Ascending aorta (tissue), 2 donors: ENCODE data around the gene IQCB1. TPM values are rescaled to one million over a fixed set of nuclear protein-coding genes. Genes with fewer than 3 reads are reported as not detected.

ENCODE experiments used
- DNase-seq, 2 donors: peaks; one replicate each; pipeline ENCODE4 v3.0.0-alpha.2; 2019; ENCODE audit warnings: low spot score in 2 of 2
- H3K27ac ChIP-seq, 2 donors: fragments of 200-600 bp; sonication (generic); one replicate each; pipeline ENCODE4 v1.5.1; 2016 to 2017; ENCODE audit warnings: mild to moderate bottlenecking in 1 of 2
- H3K27me3 ChIP-seq: fragments of 200-600 bp; sonication (generic); one replicate; pipeline ENCODE4 v1.5.1; 2017
- H3K36me3 ChIP-seq, 2 donors: fragments of 200-600 bp; sonication (generic); one replicate each; pipeline ENCODE4 v1.5.1; 2016
- H3K4me1 ChIP-seq, 2 donors: fragments of 200-600 bp; sonication (generic); one replicate each; pipeline ENCODE4 v1.5.1; 2016 to 2017; ENCODE audit warnings: mild to moderate bottlenecking in 1 of 2
- H3K4me3 ChIP-seq, 2 donors: fragments of 200-600 bp; sonication (generic); one replicate each; pipeline ENCODE4 v1.5.1; 2016 to 2017; ENCODE audit warnings: mild to moderate bottlenecking in 1 of 2
- H3K9me3 ChIP-seq, 2 donors: fragments of 200-600 bp; sonication (generic); one replicate each; pipeline ENCODE4 v1.5.1; 2016
- CTCF ChIP-seq, 3 experiments: fragments of 200-600 bp in 2 of 3; fragments of 450-650 bp in 1 of 3; sonication (generic) in 2 of 3; IDR thresholded peaks; one replicate each; pipeline ENCODE4 v1.5.1; 2016 to 2019; ENCODE audit warnings: antibody characterized with exemption in 3 of 3, mild to moderate bottlenecking in 1 of 3, moderate library complexity in 1 of 3
- intact Hi-C: fragments of 100-400 bp; cut with DNase I; formaldehyde crosslinking; loops from one replicate; pipeline ENCODE4 v1.15.1; 2023
- total RNA-seq: library from RNA; depleted of rRNA; stranded (reverse); fragments of >200 nt; gene quantifications from one replicate; pipeline ENCODE4 v1.1.0, GENCODE V29; 2016

The IQCB1 gene
- total RNA-seq: 2.9 TPM

- Histone ChIP-seq H3K4me1 (peaks cover 0 to 18% of the 10 kb centered on the region in 2 donors), H3K4me3 (peak within 1 kb of the TSS; percentile 82 to 87), H3K9me3 (no peaks in the 10 kb centered on the region), H3K27me3 (no peaks in the 10 kb centered on the region), H3K36me3 (peaks cover 0 to 4% of the 10 kb centered on the region in 2 donors), H3K27ac (peak within 1 kb of the TSS; percentile 67 to 82)
- intact Hi-C loops: loop anchor here (2.0 to 10.0 kb wide), 3 partner anchors 86 to 1740 kb away; partner anchors contain the start of genes GOLGB1, GSK3B, GTF2E1 and RABL3
- DNase-seq: peak; percentile 85 to 98
- no peak for TF ChIP-seq CTCF (IDR thresholded peaks at IDR 0.05)
Observed at GRCh38 chr3:121834671-121835464, at the start of gene IQCB1, which contains the start of gene EAF2. TSS of gene IQCB1 (minus strand) at chr3:121835060. CDS start at chr3:121828960, 6,100 bp downstream. TSS of gene EAF2 (plus strand) at chr3:121835209. CDS start at chr3:121835286, 77 bp downstream.

- Histone ChIP-seq H3K27ac (no peak overlapping the region), H3K4me3 (no peak overlapping the region), H3K4me1 (no peaks in the 10 kb centered on the region), H3K36me3 (no peaks in the 10 kb centered on the region), H3K9me3 (no peaks in the 10 kb centered on the region), H3K27me3 (no peaks in the 10 kb centered on the region)
- intact Hi-C loops: no loop called here
- TF ChIP-seq CTCF (IDR thresholded peaks at IDR 0.05): peak in 1 of 3 experiments; percentile 6
- DNase-seq: no peak
Observed at GRCh38 chr3:121883507-121883906, 48.6 kb upstream of the IQCB1 start.

GRCh38 chr3:121878411-121878810, 43.6 kb upstream of the IQCB1 start:
- no peak for DNase-seq
- intact Hi-C loops: no loop called here
- no peak for TF ChIP-seq CTCF (IDR thresholded peaks at IDR 0.05)

GRCh38 chr3:121871430-121871829, 36.6 kb upstream of the IQCB1 start:
- H3K36me3 ChIP-seq: peaks cover 0 to 13% of the 10 kb centered on the region in 2 donors
- intact Hi-C loops: no loop called here

More at GRCh38 chr3:121878411-121878810, 43.6 kb upstream of the IQCB1 start:
- H3K4me1 ChIP-seq: no peaks in the 10 kb centered on the region
- H3K27ac ChIP-seq: no peak overlapping the region
- H3K36me3 ChIP-seq: peaks cover 0 to 3% of the 10 kb centered on the region in 2 donors
- no peaks in the 10 kb centered on the region for H3K27me3 ChIP-seq
- no peak overlapping the region for H3K4me3 ChIP-seq
- no peaks in the 10 kb centered on the region for H3K9me3 ChIP-seq

GRCh38 chr3:121870717-121871116, 35.9 kb upstream of the IQCB1 start:
- Histone ChIP-seq H3K9me3 (no peaks in the 10 kb centered on the region), H3K27ac (no peak overlapping the region), H3K4me3 (no peak overlapping the region), H3K27me3 (no peaks in the 10 kb centered on the region), H3K36me3 (peaks cover 0 to 13% of the 10 kb centered on the region in 2 donors), H3K4me1 (no peaks in the 10 kb centered on the region)
- DNase-seq: no peak
- TF ChIP-seq CTCF (IDR thresholded peaks at IDR 0.05): no peak
- intact Hi-C loops: no loop called here

More at GRCh38 chr3:121871430-121871829, 36.6 kb upstream of the IQCB1 start:
- TF ChIP-seq CTCF (IDR thresholded peaks at IDR 0.05): no peak
- DNase-seq: no peak
- no peak overlapping the region for H3K27ac ChIP-seq
- H3K9me3 ChIP-seq: no peaks in the 10 kb centered on the region
- no peaks in the 10 kb centered on the region for H3K27me3 ChIP-seq
- H3K4me1 ChIP-seq: no peaks in the 10 kb centered on the region
- H3K4me3 ChIP-seq: no peak overlapping the region
